K562 (cell line): ENCODE data around the gene DGKB. TPM values are rescaled to one million over a fixed set of nuclear protein-coding genes. Genes with fewer than 3 reads are reported as not detected.

Experiments
- ATAC-seq: fragments of 200-7000 bp; cut with Tn5 transposase; 3 replicates; pipeline ENCODE4 v1.9.1; 2020; ENCODE audit warnings: moderate library complexity
- BruUV-seq: library from RNA; stranded (reverse); fragments of 400-500 nt; replicated peaks from 2 replicates; lab custom pipeline; 2021; lab: Mats Ljungman, UMichigan
- CTCF ChIA-PET: fragments of 300-600 bp; formaldehyde crosslinking; extraction: SDS; loops from one replicate; lab custom pipeline; 2021; ENCODE audit warnings: low intra/inter-chr PET ratio; lab: Yijun Ruan, JAX
- POLR2A ChIA-PET: fragments of 300-600, 350-650 bp; sonication (Branson Sonifier 250); formaldehyde crosslinking; extraction: SDS; loops from one replicate; lab custom pipeline; 2021; ENCODE audit warnings: antibody characterized with exemption, inconsistent platforms; lab: Yijun Ruan, JAX
- DNase-seq, 4 experiments: peaks; one replicate each; pipeline versions ENCODE4 v3.0.0 to v3.0.0-alpha.2; 2011 to 2018; ENCODE audit warnings: low spot score in 3 of 4, mixed read lengths in 3 of 4; ENCODE audit errors: extremely low read depth in 1 of 4
- FAIRE-seq: peaks from 2 replicates; lab custom pipeline; 2011; peaks lifted over from hg19 to GRCh38; lab: Jason Lieb, UNC
- H2AFZ ChIP-seq: 2 replicates; pipeline ENCODE4 v1.6.0; 2011; ENCODE audit warnings: low read depth, low read length, control low read depth, inconsistent platforms
- H3K27ac ChIP-seq: fragments of 200-600 bp; 3 replicates; pipeline ENCODE4 v1.8.0; 2011; ENCODE audit warnings: low read depth, mild to moderate bottlenecking, control low read depth, inconsistent platforms, low read length, moderate library complexity, mixed read lengths; ENCODE audit errors: extremely low read depth
- H3K27me3 ChIP-seq, 2 experiments: fragments of 300-600 bp in 1 of 2; 2 replicates in 1 of 2; 3 replicates in 1 of 2; pipeline versions ENCODE4 v1.6.0 to v1.8.0; 2011; ENCODE audit warnings: inconsistent platforms in 2 of 2, low read length in 2 of 2, mild to moderate bottlenecking in 1 of 2, mixed read lengths in 1 of 2, moderate library complexity in 1 of 2; ENCODE audit not compliant: control insufficient read depth in 2 of 2, insufficient read depth in 2 of 2
- H3K36me3 ChIP-seq: fragments of 300-600 bp; 3 replicates; pipeline ENCODE4 v1.8.0; 2011; ENCODE audit warnings: mild to moderate bottlenecking, low read length, inconsistent platforms; ENCODE audit not compliant: control insufficient read depth, insufficient read depth
- H3K4me1 ChIP-seq, 2 experiments: fragments of 200-600 bp in 1 of 2; replicated peaks in 1 of 2; 2 replicates in 1 of 2; 3 replicates in 1 of 2; pipeline versions ENCODE4 v1.5.1 to v1.8.0; 2011; ENCODE audit warnings: inconsistent platforms in 2 of 2, low read length in 2 of 2, mild to moderate bottlenecking in 1 of 2, mixed read lengths in 1 of 2, moderate library complexity in 1 of 2; ENCODE audit not compliant: control insufficient read depth in 2 of 2, insufficient read depth in 2 of 2
- H3K4me2 ChIP-seq: 2 replicates; pipeline ENCODE4 v1.6.1; 2011; ENCODE audit warnings: low read length, control low read depth, inconsistent platforms, mixed read lengths; ENCODE audit not compliant: insufficient read depth
- H3K4me3 ChIP-seq: fragments of 200-600 bp; sonication (generic), shearing (Covaris generic); 2 replicates; pipeline ENCODE4 v1.5.1; 2016; ENCODE audit warnings: control low read depth, inconsistent platforms
- H3K79me2 ChIP-seq: fragments of 200-600 bp; 3 replicates; pipeline ENCODE4 v1.8.0; 2011; ENCODE audit warnings: low read length, inconsistent platforms; ENCODE audit not compliant: control insufficient read depth, insufficient read depth
- H3K9ac ChIP-seq, 2 experiments: 2 replicates each; pipeline versions ENCODE4 v1.6.0 to v1.6.1; 2011; ENCODE audit warnings: low read depth in 2 of 2, low read length in 2 of 2, control low read depth in 1 of 2, inconsistent platforms in 1 of 2, mild to moderate bottlenecking in 1 of 2, mixed read lengths in 1 of 2; ENCODE audit not compliant: insufficient read depth in 1 of 2
- H3K9me1 ChIP-seq: one replicate; pipeline ENCODE4 v1.6.0; 2011; ENCODE audit warnings: inconsistent platforms, mild to moderate bottlenecking, low read length, moderate library complexity; ENCODE audit not compliant: control insufficient read depth, insufficient read depth
- H3K9me3 ChIP-seq: replicated peaks from 2 replicates; pipeline ENCODE4 v1.5.1; 2011; ENCODE audit warnings: low read depth, low read length, inconsistent platforms; ENCODE audit not compliant: control insufficient read depth, insufficient read depth
- H4K20me1 ChIP-seq: replicated peaks from 2 replicates; pipeline ENCODE4 v1.6.1; 2011; ENCODE audit warnings: low read length, inconsistent platforms, mixed read lengths; ENCODE audit not compliant: control insufficient read depth, insufficient read depth
- ATF6 ChIP-seq: sonication (generic); formaldehyde crosslinking; IDR thresholded peaks from 2 replicates; pipeline ENCODE4 v1.4.0; 2020; ENCODE audit warnings: mild to moderate bottlenecking, missing genetic modification reagents
- NCOA1 ChIP-seq: fragments of 450-650 bp; IDR thresholded peaks from 2 replicates; pipeline ENCODE4 v1.6.1; 2016; ENCODE audit warnings: low read depth
- SAFB2 ChIP-seq: fragments of 200-400 bp; formaldehyde crosslinking; IDR thresholded peaks from 2 replicates; pipeline ENCODE4 v1.6.1; 2018; ENCODE audit warnings: borderline replicate concordance, low read length, low read depth, moderate library complexity; ENCODE audit not compliant: severe bottlenecking
- SMARCE1 ChIP-seq: fragments of 450-650 bp; IDR thresholded peaks from 2 replicates; pipeline ENCODE4 v1.7.1; 2016; ENCODE audit warnings: mild to moderate bottlenecking
- XRCC3 ChIP-seq: fragments of 450-650 bp; IDR thresholded peaks from 2 replicates; pipeline ENCODE4 v1.6.1; 2017; ENCODE audit warnings: mild to moderate bottlenecking, moderate library complexity
- ZNF24 ChIP-seq: fragments of 450-650 bp; IDR thresholded peaks from 2 replicates; pipeline ENCODE4 v1.6.1; 2016
- WGBS: fragments of 100-300 bp; shearing (Covaris generic); methylation state at CpG from one replicate; pipeline ENCODE4 v1.1.6; 2016; ENCODE audit warnings: low coverage, mixed read lengths; ENCODE audit not compliant: insufficient coverage; ENCODE audit errors: missing lambda C conversion rate; 5-methylcytosine and 5-hydroxymethylcytosine counted together
- in situ Hi-C: fragments of 300-500 bp; cut with MboI; formaldehyde crosslinking; loops from 4 replicates; pipeline ENCODE4 v1.15.0; 2018; ENCODE audit warnings: inconsistent platforms, mixed read lengths
- intact Hi-C: fragments of 100-400 bp; cut with micrococcal nuclease; formaldehyde crosslinking; loops from 2 replicates; pipeline ENCODE4 v1.14.2; 2022
- polyA plus RNA-seq, 8 experiments: library from polyadenylated mRNA; depleted of rRNA in 4 of 8; stranded (reverse) in 5 of 8; unstranded in 3 of 8; fragments of >200 nt; fragmentation: Nextera tagmentation in 2 of 8; fragmentation: Illumina TruSeq in 1 of 8; extraction: Ambion mirVana in 2 of 8; extraction: Trizol in 1 of 8; gene quantifications; 2 replicates each; pipeline versions ENCODE4 v1.2.1 to v1.2.3, GENCODE V29; 2011 to 2014; ENCODE audit warnings: inconsistent platforms in 1 of 8, missing spikeins in 1 of 8
- total RNA-seq, 7 experiments: library from RNA; depleted of rRNA in 6 of 7; stranded (reverse); fragments of >200 nt in 6 of 7; fragmentation: Illumina TruSeq in 2 of 7; extraction: Trizol in 2 of 7; gene quantifications; 2 replicates each; pipeline versions ENCODE4 v1.2.1 to v1.2.3, GENCODE V29; 2011 to 2021; ENCODE audit warnings: low replicate concordance in 1 of 7

DGKB gene
- total and polyA plus RNA-seq, 9 of the 15 experiments (the other 6 are each of a cell fraction or from before 2014, with no cell fraction given), result 0.01 TPM; not detected in 8

DNA sequence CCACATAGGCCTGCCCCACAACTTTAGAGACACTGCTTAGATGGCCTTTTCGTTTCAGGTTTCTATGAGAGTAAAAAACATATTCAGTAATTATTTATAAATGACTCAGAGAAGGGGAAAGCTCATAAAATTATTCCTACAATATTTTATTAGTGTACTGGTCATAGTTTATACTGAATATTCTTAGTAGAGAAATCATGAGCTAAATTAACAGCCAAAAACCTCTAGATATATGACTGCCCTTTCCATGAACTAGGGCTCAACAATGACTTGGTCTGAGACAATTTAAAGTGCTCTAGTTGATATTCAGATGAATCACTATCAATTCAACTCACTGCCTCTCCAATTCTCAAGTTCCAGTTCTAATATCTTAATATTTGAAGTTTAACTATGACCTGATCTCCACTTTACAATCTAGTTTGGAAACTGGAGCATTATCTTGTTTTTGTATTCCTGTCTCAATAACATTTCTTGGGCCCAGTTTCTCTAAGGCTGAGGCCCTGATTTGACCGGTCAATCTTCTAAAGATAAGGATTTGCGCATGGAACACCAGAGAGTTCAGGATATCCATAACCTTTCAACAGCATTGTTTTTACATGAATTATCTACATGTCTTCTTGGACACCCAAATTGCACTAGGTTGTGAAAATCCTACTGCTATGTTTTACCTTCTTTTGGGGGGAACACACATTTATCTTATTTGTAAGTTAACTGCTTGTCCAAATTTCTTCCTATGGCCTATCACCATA lies 141.6 kb downstream of the DGKB start:
- H2AFZ ChIP-seq, result no peak overlapping the region
- WGBS, result 6% methylated on average over 3 of the region's 3 CpGs
- no peak overlapping the region for H3K4me3 ChIP-seq
- no TSS peak for BruUV-seq
- no peak for TF ChIP-seq ATF6 (CRISPR knock-in tag)
- no peak for TF ChIP-seq SMARCE1
- TF ChIP-seq SAFB2, result no peak
- no peak for TF ChIP-seq XRCC3
- TF ChIP-seq ZNF24, result no peak
- TF ChIP-seq NCOA1, result no peak
- DNase-seq, result no peak
- FAIRE-seq, result no peak
- no peaks in the 10 kb centered on the region for H3K79me2 ChIP-seq
- H3K9ac ChIP-seq, result no peak overlapping the region
- ATAC-seq, result no peak
- no peak overlapping the region for H3K4me2 ChIP-seq
- H3K36me3 ChIP-seq, result no peaks in the 10 kb centered on the region
- H3K27ac ChIP-seq, result no peak overlapping the region
- intact Hi-C loops (no loop called here), in situ Hi-C loops (no loop called here)
- H4K20me1 ChIP-seq, result no peaks in the 10 kb centered on the region
- no peaks in the 10 kb centered on the region for H3K27me3 ChIP-seq
- ChIA-PET CTCF (no interaction called here), POLR2A (no interaction called here)
- no peaks in the 10 kb centered on the region for H3K4me1 ChIP-seq
- no peaks in the 10 kb centered on the region for H3K9me1 ChIP-seq
- no peaks in the 10 kb centered on the region for H3K9me3 ChIP-seq
